Mucosa of descending colon (tissue), 3 donors: ENCODE results near the gene OR1A1. TPM values are rescaled to one million over a fixed set of nuclear protein-coding genes. Genes with fewer than 3 reads are reported as not detected.
"Not testable (repeated sequence)": the region's sequence is repeated elsewhere in the genome, so short reads cannot be mapped to it uniquely, and the experiment has no call there.

ENCODE experiments used
- ATAC-seq: fragments of 200-7000 bp; cut with Tn5 transposase; one replicate; pipeline ENCODE4 v1.9.1; 2020; ENCODE audit warnings: mild to moderate bottlenecking, moderate library complexity
- DNase-seq, 3 donors: peaks; one replicate each; pipeline ENCODE4 v3.0.0-alpha.2; 2020
- H3K36me3 ChIP-seq: fragments of 200-600 bp; one replicate; pipeline ENCODE4 v1.8.0; 2021; ENCODE audit warnings: low read depth, mild to moderate bottlenecking
- H3K4me1 ChIP-seq: fragments of 200-600 bp; one replicate; pipeline ENCODE4 v1.8.0; 2021; ENCODE audit warnings: low read depth, mild to moderate bottlenecking
- H3K4me3 ChIP-seq: fragments of 200-600 bp; one replicate; pipeline ENCODE4 v1.8.0; 2021; ENCODE audit warnings: mild to moderate bottlenecking
- H3K9me3 ChIP-seq: fragments of 200-600 bp; one replicate; pipeline ENCODE4 v1.8.0; 2021; ENCODE audit warnings: mild to moderate bottlenecking
- CTCF ChIP-seq: fragments of 200-600 bp; IDR thresholded peaks from one replicate; pipeline ENCODE4 v1.8.0; 2022; ENCODE audit warnings: antibody characterized with exemption, mild to moderate bottlenecking
- intact Hi-C, 2 donors: fragments of 100-400 bp; cut with DNase I in 1 of 2; cut with micrococcal nuclease in 1 of 2; formaldehyde crosslinking; loops; one replicate each; pipeline versions ENCODE4 v1.11.0 to v1.11.1; 2022; cut with DNase I, micrococcal nuclease
- total RNA-seq, 3 donors: library from RNA; stranded (reverse); fragmentation: NEBNext Ultra II Directional in 2 of 3; extraction: Animal tissue kit (Norgen Biotek cat#: 25700) in 2 of 3; gene quantifications; one replicate each; pipeline versions ENCODE4 v1.2.1 to v1.2.4, GENCODE V29; 2021 to 2023
- donor health status: DM: no; HTN: no; CAD: no; lungs with moderate emphysema.
- donor health status: DM: no; HTN: no; CAD: no.
- donor health status: DM: no; HTN: yes; CAD: no.

Gene OR1A1
- total RNA-seq, 3 donors from 2014 or later: not detected

GRCh38 chr17:3213001-3213400, 5.5 kb downstream of the OR1A1 start:
- intact Hi-C loops: no loop called here
- Histone ChIP-seq H3K4me1 (no peaks in the 10 kb centered on the region), H3K9me3 (no peaks in the 10 kb centered on the region), H3K4me3 (no peak overlapping the region), H3K36me3 (no peaks in the 10 kb centered on the region)
- TF ChIP-seq CTCF: no peak
- DNase-seq: no peak
- no peak for ATAC-seq

GRCh38 chr17:3213587-3213986, 6.1 kb downstream of the OR1A1 start:
- Histone ChIP-seq H3K4me3 (no peak overlapping the region), H3K4me1 (no peaks in the 10 kb centered on the region), H3K9me3 (no peaks in the 10 kb centered on the region), H3K36me3 (no peaks in the 10 kb centered on the region)
- intact Hi-C loops: no loop called here
- DNase-seq: no peak
- ATAC-seq: no peak
- TF ChIP-seq CTCF: no peak

- intact Hi-C loops, H3K9me3 ChIP-seq, H3K4me3 ChIP-seq, ATAC-seq, H3K36me3 ChIP-seq, H3K4me1 ChIP-seq, DNase-seq: not testable (repeated sequence)
Measured at GRCh38 chr17:3219978-3220377, 12.5 kb downstream of the OR1A1 start.

GRCh38 chr17:3221850-3222249, 14.4 kb downstream of the OR1A1 start:
- intact Hi-C loops: no loop called here

GRCh38 chr17:3222505-3222904, 15.0 kb downstream of the OR1A1 start:
- DNase-seq (no peak), ATAC-seq (no peak)
- no peaks in the 10 kb centered on the region for H3K36me3 ChIP-seq
- H3K4me3 ChIP-seq: no peak overlapping the region
- TF ChIP-seq CTCF: no peak
- intact Hi-C loops: no loop called here
- no peaks in the 10 kb centered on the region for H3K4me1 ChIP-seq
- H3K9me3 ChIP-seq: no peaks in the 10 kb centered on the region

More at GRCh38 chr17:3221850-3222249, 14.4 kb downstream of the OR1A1 start:
- no peaks in the 10 kb centered on the region for H3K36me3 ChIP-seq
- DNase-seq: no peak
- TF ChIP-seq CTCF: no peak
- no peaks in the 10 kb centered on the region for H3K9me3 ChIP-seq
- H3K4me1 ChIP-seq: no peaks in the 10 kb centered on the region
- H3K4me3 ChIP-seq: no peak overlapping the region
- no peak for ATAC-seq

- H3K9me3 ChIP-seq, intact Hi-C loops, H3K36me3 ChIP-seq, H3K4me1 ChIP-seq, DNase-seq, H3K4me3 ChIP-seq: not testable (repeated sequence)
- peak; percentile 93 for ATAC-seq
Measured at GRCh38 chr17:3224721-3225352, 17.4 kb downstream of the OR1A1 start.

- DNase-seq, H3K9me3 ChIP-seq, H3K4me1 ChIP-seq, ATAC-seq, H3K36me3 ChIP-seq, intact Hi-C loops, H3K4me3 ChIP-seq: not testable (repeated sequence)
Measured at GRCh38 chr17:3232300-3232699, 24.8 kb downstream of the OR1A1 start.

GRCh38 chr17:3238685-3239084, 31.2 kb downstream of the OR1A1 start:
- H3K9me3 ChIP-seq: not testable (repeated sequence)
- ATAC-seq: peak; percentile 61
- peak in 1 of 3 donors; percentile 14 for DNase-seq

GRCh38 chr17:3241044-3241443, 33.6 kb downstream of the OR1A1 start:
- H3K4me1 ChIP-seq, DNase-seq, H3K9me3 ChIP-seq, H3K36me3 ChIP-seq, H3K4me3 ChIP-seq, ATAC-seq, intact Hi-C loops: not testable (repeated sequence)

More at GRCh38 chr17:3238685-3239084, 31.2 kb downstream of the OR1A1 start:
- H3K4me1 ChIP-seq, H3K4me3 ChIP-seq, H3K36me3 ChIP-seq, intact Hi-C loops: not testable (repeated sequence)

GRCh38 chr17:3244841-3245240, 37.4 kb downstream of the OR1A1 start:
- DNase-seq, ATAC-seq, H3K4me1 ChIP-seq, H3K9me3 ChIP-seq, intact Hi-C loops, H3K36me3 ChIP-seq, H3K4me3 ChIP-seq: not testable (repeated sequence)

- H3K36me3 ChIP-seq, H3K4me1 ChIP-seq, ATAC-seq, intact Hi-C loops, H3K4me3 ChIP-seq, H3K9me3 ChIP-seq, DNase-seq: not testable (repeated sequence)
Measured at GRCh38 chr17:3249013-3249412, 41.5 kb downstream of the OR1A1 start.
